GM23338 (cell line): ENCODE data around the gene TINAG. TPM values are rescaled to one million over a fixed set of nuclear protein-coding genes. Genes with fewer than 3 reads are reported as not detected.

Experiments
- ATAC-seq: fragments of 200-7000 bp; cut with Tn5 transposase; 3 replicates; pipeline ENCODE4 v1.9.1; 2020
- DNase-seq: peaks from one replicate; pipeline ENCODE4 v3.0.0-alpha.2; 2015; ENCODE audit warnings: low spot score
- H2AFZ ChIP-seq: fragments of 200-600 bp; sonication (generic); 2 replicates; pipeline ENCODE4 v1.8.0; 2016; ENCODE audit warnings: antibody characterized with exemption, mild to moderate bottlenecking, moderate library complexity
- H3F3A ChIP-seq: fragments of 200-600 bp; sonication (generic); replicated peaks from 2 replicates; pipeline ENCODE4 v1.8.0; 2017; ENCODE audit warnings: antibody characterized with exemption, mixed run types, low read depth
- H3K27ac ChIP-seq: fragments of 200-600 bp; sonication (generic); 2 replicates; pipeline ENCODE4 v1.6.1; 2016; ENCODE audit warnings: low read depth
- H3K27me3 ChIP-seq: fragments of 200-600 bp; sonication (generic); 2 replicates; pipeline ENCODE4 v1.8.0; 2016; ENCODE audit warnings: mild to moderate bottlenecking, mixed run types, moderate library complexity; ENCODE audit not compliant: insufficient read depth
- H3K36me3 ChIP-seq: fragments of 200-600 bp; sonication (generic); 2 replicates; pipeline ENCODE4 v1.8.0; 2016; ENCODE audit warnings: mild to moderate bottlenecking; ENCODE audit not compliant: insufficient read depth
- H3K4me1 ChIP-seq: fragments of 200-600 bp; sonication (generic); 2 replicates; pipeline ENCODE4 v1.8.0; 2016; ENCODE audit warnings: mild to moderate bottlenecking, moderate library complexity; ENCODE audit not compliant: insufficient read depth
- H3K4me2 ChIP-seq: fragments of 200-600 bp; sonication (generic); 2 replicates; pipeline ENCODE4 v1.7.1; 2017; ENCODE audit warnings: mixed run types
- H3K4me3 ChIP-seq: fragments of 200-600 bp; sonication (generic); 2 replicates; pipeline ENCODE4 v1.6.1; 2016; ENCODE audit warnings: mixed run types
- H3K79me2 ChIP-seq: fragments of 200-600 bp; sonication (generic); replicated peaks from 2 replicates; pipeline ENCODE4 v1.8.0; 2017; ENCODE audit warnings: mild to moderate bottlenecking; ENCODE audit not compliant: insufficient read depth
- H3K9me2 ChIP-seq: fragments of 200-600 bp; sonication (generic); 2 replicates; pipeline ENCODE4 v1.8.0; 2017; ENCODE audit not compliant: insufficient read depth
- H4K20me1 ChIP-seq: fragments of 200-600 bp; sonication (generic); replicated peaks from 2 replicates; pipeline ENCODE4 v1.8.0; 2017; ENCODE audit warnings: mild to moderate bottlenecking; ENCODE audit not compliant: insufficient read depth
- H3K27ac Mint-ChIP-seq: 2 replicates; pipeline ENCODE4 v1.8.0; 2020; ENCODE audit warnings: inconsistent platforms, mild to moderate bottlenecking, moderate library complexity, mixed read lengths
- H3K27me3 Mint-ChIP-seq: 3 replicates; pipeline ENCODE4 v1.8.0; 2022; ENCODE audit warnings: low read depth, mild to moderate bottlenecking, moderate library complexity, mixed read lengths, inconsistent platforms; ENCODE audit not compliant: insufficient read depth, poor library complexity
- H3K36me3 Mint-ChIP-seq: 3 replicates; pipeline ENCODE4 v1.8.0; 2021; ENCODE audit warnings: low read depth, mild to moderate bottlenecking, inconsistent platforms, moderate library complexity, mixed read lengths
- H3K4me1 Mint-ChIP-seq: 3 replicates; pipeline ENCODE4 v1.8.0; 2020; ENCODE audit warnings: mild to moderate bottlenecking, inconsistent platforms, mixed read lengths
- H3K4me3 Mint-ChIP-seq: 3 replicates; pipeline ENCODE4 v1.8.0; 2021; ENCODE audit warnings: moderate library complexity, mild to moderate bottlenecking, inconsistent platforms, mixed read lengths
- H3K9me3 Mint-ChIP-seq: 3 replicates; pipeline ENCODE4 v1.8.0; 2020; ENCODE audit warnings: moderate library complexity, mild to moderate bottlenecking, inconsistent platforms, mixed read lengths
- CREB1 ChIP-seq: fragments of 250-450 bp; sonication (Bioruptor Pico); IDR thresholded peaks from 2 replicates; pipeline ENCODE4 v1.5.0; 2020; ENCODE audit warnings: low read depth, mild to moderate bottlenecking, moderate library complexity
- EZH2phosphoT487 ChIP-seq: fragments of 200-600 bp; sonication (generic); IDR thresholded peaks from one replicate; pipeline ENCODE4 v1.8.1; 2018; ENCODE audit warnings: antibody characterized with exemption; ENCODE audit not compliant: unreplicated experiment
- JUNB ChIP-seq: IDR thresholded peaks from one replicate; pipeline ENCODE4 v1.6.1; 2016; ENCODE audit warnings: antibody characterized with exemption; ENCODE audit not compliant: unreplicated experiment
- NANOG ChIP-seq: IDR thresholded peaks from 2 replicates; pipeline ENCODE4 v1.6.1; 2016; ENCODE audit warnings: antibody characterized with exemption, borderline replicate concordance
- POLR2AphosphoS5 ChIP-seq: IDR thresholded peaks from 2 replicates; pipeline ENCODE4 v1.6.1; 2016; ENCODE audit warnings: antibody characterized with exemption, low read depth
- ZNF331 ChIP-seq: fragments of 250-450 bp; sonication (Bioruptor Pico); IDR thresholded peaks from 2 replicates; pipeline ENCODE4 v1.5.0; 2020; ENCODE audit warnings: low read depth, mild to moderate bottlenecking, moderate library complexity
- polyA plus RNA-seq: library from polyadenylated mRNA; unstranded; fragments of >200 nt; fragmentation: Nextera tagmentation; extraction: Ambion mirVana; gene quantifications from 2 replicates; pipeline ENCODE4 v1.2.1, GENCODE V29; 2016
- total RNA-seq: library from RNA; depleted of rRNA; stranded (reverse); fragments of >200 nt; shearing (Covaris generic); gene quantifications from 2 replicates; pipeline ENCODE4 v1.2.3, GENCODE V29; 2014
- TF ChIP-seq, protein P1 (sequence below): IDR thresholded peaks from one replicate; pipeline ENCODE4 v1.6.1; 2018; ENCODE audit warnings: antibody characterized with exemption; ENCODE audit not compliant: unreplicated experiment
- TF ChIP-seq, protein P2 (sequence below): IDR thresholded peaks from 2 replicates; pipeline ENCODE4 v1.6.1; 2016; ENCODE audit warnings: antibody characterized with exemption
- TF ChIP-seq, protein P3 (sequence below), 2 experiments: fragments of 200-600 bp in 1 of 2; sonication (generic) in 1 of 2; conservative IDR thresholded peaks; 2 replicates each; pipeline versions ENCODE4 v1.5.1 to v1.6.1; 2016 to 2017; ENCODE audit warnings: antibody characterized with exemption in 2 of 2, low read depth in 2 of 2, mild to moderate bottlenecking in 2 of 2, moderate library complexity in 1 of 2

TINAG gene
- total and polyA plus RNA-seq, 2 experiments from 2014 or later, result not detected

DNA sequence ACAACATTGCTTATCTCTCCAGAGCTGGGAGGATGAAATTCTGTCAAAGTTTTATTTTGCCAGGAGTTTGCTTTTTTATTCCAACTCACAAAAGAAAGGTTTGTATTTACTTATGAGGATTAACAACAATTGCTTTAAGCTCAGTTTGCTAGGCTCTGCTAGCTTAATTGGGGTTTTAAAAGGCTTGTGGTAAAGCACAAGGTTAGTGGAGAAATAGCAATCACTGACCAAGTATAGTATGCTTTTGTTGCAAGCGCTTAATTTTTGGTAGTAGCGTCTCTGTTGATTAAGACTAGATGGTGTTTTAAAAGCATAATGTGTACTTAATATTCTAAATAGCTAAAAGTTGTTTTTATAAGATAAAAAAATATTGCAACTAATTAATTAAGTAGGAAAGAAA is 45.7 kb downstream of the TINAG start:
- Histone ChIP-seq H4K20me1 (no peaks in the 10 kb centered on the region), H3K4me3 (no peak overlapping the region), H3K36me3 (no peaks in the 10 kb centered on the region), H3K79me2 (no peaks in the 10 kb centered on the region), H3K27ac (no peak overlapping the region), H2AFZ (no peak overlapping the region), H3K4me1 (no peaks in the 10 kb centered on the region), H3K27me3 (no peaks in the 10 kb centered on the region), H3F3A (no peaks in the 10 kb centered on the region), H3K4me2 (no peak overlapping the region), H3K9me2 (no peaks in the 10 kb centered on the region)
- H3K9me3 Mint-ChIP-seq, result no peaks in the 10 kb centered on the region
- H3K27ac Mint-ChIP-seq, result no peak overlapping the region
- TF ChIP-seq, protein P1, sequence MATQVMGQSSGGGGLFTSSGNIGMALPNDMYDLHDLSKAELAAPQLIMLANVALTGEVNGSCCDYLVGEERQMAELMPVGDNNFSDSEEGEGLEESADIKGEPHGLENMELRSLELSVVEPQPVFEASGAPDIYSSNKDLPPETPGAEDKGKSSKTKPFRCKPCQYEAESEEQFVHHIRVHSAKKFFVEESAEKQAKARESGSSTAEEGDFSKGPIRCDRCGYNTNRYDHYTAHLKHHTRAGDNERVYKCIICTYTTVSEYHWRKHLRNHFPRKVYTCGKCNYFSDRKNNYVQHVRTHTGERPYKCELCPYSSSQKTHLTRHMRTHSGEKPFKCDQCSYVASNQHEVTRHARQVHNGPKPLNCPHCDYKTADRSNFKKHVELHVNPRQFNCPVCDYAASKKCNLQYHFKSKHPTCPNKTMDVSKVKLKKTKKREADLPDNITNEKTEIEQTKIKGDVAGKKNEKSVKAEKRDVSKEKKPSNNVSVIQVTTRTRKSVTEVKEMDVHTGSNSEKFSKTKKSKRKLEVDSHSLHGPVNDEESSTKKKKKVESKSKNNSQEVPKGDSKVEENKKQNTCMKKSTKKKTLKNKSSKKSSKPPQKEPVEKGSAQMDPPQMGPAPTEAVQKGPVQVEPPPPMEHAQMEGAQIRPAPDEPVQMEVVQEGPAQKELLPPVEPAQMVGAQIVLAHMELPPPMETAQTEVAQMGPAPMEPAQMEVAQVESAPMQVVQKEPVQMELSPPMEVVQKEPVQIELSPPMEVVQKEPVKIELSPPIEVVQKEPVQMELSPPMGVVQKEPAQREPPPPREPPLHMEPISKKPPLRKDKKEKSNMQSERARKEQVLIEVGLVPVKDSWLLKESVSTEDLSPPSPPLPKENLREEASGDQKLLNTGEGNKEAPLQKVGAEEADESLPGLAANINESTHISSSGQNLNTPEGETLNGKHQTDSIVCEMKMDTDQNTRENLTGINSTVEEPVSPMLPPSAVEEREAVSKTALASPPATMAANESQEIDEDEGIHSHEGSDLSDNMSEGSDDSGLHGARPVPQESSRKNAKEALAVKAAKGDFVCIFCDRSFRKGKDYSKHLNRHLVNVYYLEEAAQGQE, result no peak
- TF ChIP-seq JUNB, result no peak
- no peak for TF ChIP-seq EZH2phosphoT487
- TF ChIP-seq ZNF331 (CRISPR knock-in tag), result no peak
- TF ChIP-seq, protein P2, sequence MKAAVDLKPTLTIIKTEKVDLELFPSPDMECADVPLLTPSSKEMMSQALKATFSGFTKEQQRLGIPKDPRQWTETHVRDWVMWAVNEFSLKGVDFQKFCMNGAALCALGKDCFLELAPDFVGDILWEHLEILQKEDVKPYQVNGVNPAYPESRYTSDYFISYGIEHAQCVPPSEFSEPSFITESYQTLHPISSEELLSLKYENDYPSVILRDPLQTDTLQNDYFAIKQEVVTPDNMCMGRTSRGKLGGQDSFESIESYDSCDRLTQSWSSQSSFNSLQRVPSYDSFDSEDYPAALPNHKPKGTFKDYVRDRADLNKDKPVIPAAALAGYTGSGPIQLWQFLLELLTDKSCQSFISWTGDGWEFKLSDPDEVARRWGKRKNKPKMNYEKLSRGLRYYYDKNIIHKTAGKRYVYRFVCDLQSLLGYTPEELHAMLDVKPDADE, result no peak
- no peak for TF ChIP-seq CREB1
- TF ChIP-seq POLR2AphosphoS5, result no peak
- no peak overlapping the region for H3K4me3 Mint-ChIP-seq
- no peaks in the 10 kb centered on the region for H3K36me3 Mint-ChIP-seq
- H3K27me3 Mint-ChIP-seq, result no peaks in the 10 kb centered on the region
- ATAC-seq (no peak), DNase-seq (no peak)
- no peaks in the 10 kb centered on the region for H3K4me1 Mint-ChIP-seq

DNA sequence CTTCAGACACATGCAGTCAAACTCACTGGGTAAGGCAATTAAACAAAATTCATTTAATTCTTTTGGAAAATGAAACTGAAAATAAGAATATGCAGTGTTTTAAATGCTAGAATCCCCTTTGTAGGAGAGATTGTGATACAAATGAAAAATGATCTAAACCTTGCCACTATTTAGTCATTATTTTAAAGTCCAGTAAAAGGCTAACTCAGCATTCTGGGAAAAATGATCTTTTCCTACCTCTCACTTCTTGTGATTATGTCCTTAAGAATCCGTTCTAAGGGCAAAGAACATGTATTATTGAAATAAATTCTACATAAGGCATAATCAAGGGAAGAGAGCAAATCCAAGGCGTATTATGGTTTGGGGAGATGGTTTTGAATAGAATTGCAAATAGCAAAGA is 46.4 kb downstream of the TINAG start:
- H3K4me2 ChIP-seq, result no peak overlapping the region
- TF ChIP-seq, protein P3, sequence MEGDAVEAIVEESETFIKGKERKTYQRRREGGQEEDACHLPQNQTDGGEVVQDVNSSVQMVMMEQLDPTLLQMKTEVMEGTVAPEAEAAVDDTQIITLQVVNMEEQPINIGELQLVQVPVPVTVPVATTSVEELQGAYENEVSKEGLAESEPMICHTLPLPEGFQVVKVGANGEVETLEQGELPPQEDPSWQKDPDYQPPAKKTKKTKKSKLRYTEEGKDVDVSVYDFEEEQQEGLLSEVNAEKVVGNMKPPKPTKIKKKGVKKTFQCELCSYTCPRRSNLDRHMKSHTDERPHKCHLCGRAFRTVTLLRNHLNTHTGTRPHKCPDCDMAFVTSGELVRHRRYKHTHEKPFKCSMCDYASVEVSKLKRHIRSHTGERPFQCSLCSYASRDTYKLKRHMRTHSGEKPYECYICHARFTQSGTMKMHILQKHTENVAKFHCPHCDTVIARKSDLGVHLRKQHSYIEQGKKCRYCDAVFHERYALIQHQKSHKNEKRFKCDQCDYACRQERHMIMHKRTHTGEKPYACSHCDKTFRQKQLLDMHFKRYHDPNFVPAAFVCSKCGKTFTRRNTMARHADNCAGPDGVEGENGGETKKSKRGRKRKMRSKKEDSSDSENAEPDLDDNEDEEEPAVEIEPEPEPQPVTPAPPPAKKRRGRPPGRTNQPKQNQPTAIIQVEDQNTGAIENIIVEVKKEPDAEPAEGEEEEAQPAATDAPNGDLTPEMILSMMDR (conservative IDR thresholded peaks at IDR 0.05; ENCODE audit: low read depth in 2 of 2), result no peak
- TF ChIP-seq NANOG, result no peak
- TF ChIP-seq, protein P1, result no peak
- no peak for TF ChIP-seq ZNF331 (CRISPR knock-in tag)

More for the DNA sequence above, 46.4 kb downstream of the TINAG start:
- H3K27me3 ChIP-seq, result no peaks in the 10 kb centered on the region
- no peak for DNase-seq
- no peaks in the 10 kb centered on the region for H3K36me3 ChIP-seq
- ATAC-seq, result no peak
- no peaks in the 10 kb centered on the region for H4K20me1 ChIP-seq
- H3K4me3 ChIP-seq, result no peak overlapping the region
- no peaks in the 10 kb centered on the region for H3K4me1 ChIP-seq
- H3K9me2 ChIP-seq, result no peaks in the 10 kb centered on the region
- no peak overlapping the region for H3K27ac ChIP-seq
- no peaks in the 10 kb centered on the region for H3K27me3 Mint-ChIP-seq
- H2AFZ ChIP-seq, result no peak overlapping the region
- no peaks in the 10 kb centered on the region for H3K4me1 Mint-ChIP-seq
- no peaks in the 10 kb centered on the region for H3K9me3 Mint-ChIP-seq
- no peaks in the 10 kb centered on the region for H3K79me2 ChIP-seq
- H3F3A ChIP-seq, result no peaks in the 10 kb centered on the region
- no peaks in the 10 kb centered on the region for H3K36me3 Mint-ChIP-seq
- H3K4me3 Mint-ChIP-seq, result no peak overlapping the region
- no peak overlapping the region for H3K27ac Mint-ChIP-seq
